ENCODE measurements around the gene THAP4.

Gene THAP4

DNA sequence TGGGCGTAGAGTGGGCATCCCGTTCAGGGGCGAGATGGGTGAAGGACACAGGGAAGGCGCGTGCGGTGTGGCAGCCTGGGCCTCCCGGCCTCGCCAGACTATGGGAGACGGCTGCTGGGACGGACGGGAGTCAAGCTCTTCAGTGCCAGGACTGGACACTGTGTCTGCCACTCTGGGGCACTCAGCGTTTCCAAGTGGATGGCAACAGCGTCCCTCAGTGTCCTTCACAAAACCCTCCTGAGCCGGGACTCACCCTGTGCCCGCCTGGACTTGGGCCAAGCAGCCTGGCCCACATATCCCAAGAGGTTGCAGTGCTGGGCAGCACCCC is 94.7 kb downstream of the THAP4 start:
- FAIRE-seq = no peak

DNA sequence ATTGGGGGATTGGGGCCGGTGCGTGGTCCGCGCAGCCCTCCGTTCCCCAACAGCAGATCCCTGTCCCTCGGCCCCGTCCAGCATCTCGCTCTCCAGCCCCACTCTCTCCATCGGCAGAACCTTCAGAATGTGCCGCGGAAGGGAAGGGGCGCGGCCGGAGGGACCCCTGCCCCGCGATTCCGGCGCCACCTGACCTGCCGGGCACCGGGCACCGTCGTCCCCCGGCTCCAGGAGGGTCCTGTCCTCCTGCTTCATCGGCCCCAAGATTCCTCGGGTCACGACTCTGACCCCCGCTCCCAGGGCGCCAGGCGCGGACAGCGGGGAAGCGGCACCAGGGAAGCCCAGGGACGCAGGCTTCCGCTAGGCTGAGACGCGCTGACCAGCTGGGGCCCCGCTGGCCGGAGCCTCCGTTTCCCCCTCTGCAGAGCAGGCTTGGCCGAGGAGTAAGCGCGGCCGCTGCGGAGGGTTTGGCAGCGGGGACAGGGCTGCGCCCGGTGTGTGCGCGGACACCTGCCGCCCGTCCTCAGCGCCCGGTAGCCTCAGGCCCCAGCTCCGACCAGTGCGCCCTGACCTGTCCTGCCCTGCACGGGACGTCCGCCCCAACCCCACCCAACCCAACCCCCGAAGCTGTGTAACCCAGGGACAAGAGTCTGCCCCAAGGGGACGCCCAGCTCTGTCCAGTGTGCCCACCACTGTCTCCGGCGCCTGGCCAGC is 95.2 kb downstream of the THAP4 start:
- FAIRE-seq = no peak

DNA sequence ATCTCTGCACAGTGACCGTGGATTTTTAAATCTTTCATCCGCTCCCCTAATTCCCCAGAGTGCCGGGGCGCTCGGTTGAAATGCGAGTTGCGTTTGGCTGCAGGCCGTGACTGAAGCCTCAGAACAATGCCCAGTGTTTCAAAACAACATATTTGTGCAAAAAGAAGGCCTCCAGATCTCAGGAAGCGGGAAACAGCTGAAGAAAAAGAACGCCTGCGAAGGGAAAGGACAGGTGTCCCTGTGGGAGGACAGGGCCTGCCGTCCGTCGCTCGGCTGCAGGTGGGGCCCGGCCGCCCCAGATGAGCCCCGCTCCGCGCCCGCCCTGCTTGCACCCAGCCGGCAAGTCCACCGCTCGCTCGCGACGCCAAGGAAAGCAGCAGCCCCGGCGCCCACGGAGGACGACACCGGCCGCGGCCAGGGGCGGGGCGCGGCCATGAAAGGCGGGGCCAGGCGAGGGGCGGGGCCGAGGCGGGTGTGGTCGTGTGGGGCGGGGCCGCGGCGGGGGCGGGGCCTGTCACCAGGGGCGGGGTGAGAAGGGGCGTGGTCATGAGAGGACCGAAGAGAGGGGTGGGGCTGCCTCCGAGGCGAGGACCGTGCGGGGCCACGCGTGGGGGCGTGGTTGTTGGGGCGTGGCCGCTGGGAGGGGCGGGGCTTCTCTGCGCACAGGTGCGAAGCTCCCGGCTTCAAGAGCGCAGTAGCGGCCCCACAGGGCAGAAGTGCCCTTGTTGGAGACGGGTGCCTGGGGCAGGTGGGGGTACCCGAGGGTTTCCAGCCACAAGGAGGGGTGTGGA is 96.0 kb downstream of the THAP4 start:
- no peak for FAIRE-seq

DNA sequence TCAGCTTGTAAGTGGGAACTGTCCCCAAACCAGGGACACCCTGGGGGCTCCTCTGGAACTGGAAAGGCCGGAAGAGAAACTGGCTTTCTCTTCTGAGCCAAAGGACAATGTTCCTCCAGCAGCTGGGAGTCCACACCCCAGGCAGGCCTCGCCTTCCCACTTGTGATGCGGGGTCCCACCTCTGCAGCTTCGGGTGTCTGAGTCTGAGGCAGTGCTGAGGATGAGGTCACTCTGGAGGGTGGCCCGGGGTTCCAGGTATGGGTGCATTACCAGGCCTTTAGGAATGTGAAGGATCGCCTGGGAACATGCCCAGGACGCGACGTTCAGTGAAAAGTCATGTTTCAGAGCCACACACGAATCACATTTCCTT is 96.6 kb downstream of the THAP4 start:
- FAIRE-seq = no peak

DNA sequence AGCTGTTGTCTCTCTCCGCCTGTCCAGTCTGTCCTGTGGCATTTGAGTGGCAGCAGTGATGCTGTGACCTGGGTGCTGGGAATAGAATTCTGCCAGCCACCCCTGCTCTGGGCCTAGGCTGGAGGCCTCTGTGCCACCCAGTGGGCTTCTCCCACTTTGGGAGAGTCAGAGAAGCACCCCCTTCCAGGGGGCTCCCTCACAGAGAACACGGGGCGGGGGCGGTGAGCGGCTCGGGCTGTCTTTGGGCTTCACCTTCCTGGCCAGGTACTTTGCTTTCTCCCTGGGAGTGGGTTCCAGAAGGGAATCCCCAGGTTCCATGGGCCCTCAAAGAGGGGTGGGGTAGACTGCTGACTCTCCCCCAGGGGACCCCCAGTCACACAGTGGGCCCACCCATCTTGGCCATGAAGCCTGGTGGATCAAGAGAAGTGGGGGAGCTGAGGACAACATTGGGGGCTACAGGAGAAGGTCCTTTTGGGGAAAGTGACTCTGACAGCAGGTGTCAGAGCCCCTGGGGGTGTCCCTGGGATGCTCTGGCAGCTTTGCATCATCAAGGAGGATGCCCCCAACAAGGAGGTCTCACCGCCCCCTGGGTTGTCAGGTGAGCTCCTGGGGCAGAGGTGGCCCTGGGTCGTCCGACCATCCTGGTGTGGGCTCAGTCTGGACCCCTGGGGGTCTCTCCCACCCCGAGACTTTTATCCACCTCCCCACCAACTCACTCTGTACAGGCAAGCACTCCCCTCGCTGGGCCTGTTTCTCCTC is 97.2 kb downstream of the THAP4 start:
- FAIRE-seq = no peak

DNA sequence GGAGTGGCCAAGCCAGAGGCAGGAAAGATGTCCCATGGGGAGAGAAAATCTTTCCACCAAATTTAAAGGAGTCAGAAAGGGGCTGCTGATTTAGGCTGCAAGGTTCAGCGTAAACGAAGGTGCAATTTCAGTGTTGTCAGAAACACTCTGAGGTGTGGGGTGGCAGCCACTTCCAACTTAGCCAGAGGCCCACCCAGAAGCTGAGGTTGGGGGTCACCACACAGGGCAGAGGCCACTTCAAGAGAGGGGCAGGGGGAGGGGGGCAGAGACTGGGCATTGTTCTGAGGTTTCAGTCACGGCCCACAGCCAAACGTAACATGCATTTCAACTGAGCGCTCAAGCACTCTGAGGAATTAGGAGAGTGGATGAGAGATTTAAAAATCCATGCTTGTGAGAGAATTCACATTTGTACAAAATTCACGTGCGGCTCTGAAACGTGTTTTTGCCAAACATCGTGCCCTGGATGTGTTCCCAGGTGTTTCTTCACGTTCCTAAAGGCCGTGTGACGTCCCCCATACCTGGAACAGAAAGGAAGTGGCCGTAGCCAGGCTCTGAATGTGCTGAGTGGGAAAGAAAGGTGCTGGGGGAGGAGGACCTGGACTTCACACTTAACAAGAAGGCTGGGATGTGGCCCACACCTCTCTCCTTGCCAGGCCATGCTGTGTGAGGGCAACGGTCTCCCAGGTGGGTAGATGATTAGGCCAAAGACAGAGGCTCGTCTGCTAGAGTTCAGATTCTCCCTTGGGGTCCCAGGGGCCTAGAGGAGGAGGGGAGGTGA is 97.9 kb downstream of the THAP4 start:
- FAIRE-seq = no peak

DNA sequence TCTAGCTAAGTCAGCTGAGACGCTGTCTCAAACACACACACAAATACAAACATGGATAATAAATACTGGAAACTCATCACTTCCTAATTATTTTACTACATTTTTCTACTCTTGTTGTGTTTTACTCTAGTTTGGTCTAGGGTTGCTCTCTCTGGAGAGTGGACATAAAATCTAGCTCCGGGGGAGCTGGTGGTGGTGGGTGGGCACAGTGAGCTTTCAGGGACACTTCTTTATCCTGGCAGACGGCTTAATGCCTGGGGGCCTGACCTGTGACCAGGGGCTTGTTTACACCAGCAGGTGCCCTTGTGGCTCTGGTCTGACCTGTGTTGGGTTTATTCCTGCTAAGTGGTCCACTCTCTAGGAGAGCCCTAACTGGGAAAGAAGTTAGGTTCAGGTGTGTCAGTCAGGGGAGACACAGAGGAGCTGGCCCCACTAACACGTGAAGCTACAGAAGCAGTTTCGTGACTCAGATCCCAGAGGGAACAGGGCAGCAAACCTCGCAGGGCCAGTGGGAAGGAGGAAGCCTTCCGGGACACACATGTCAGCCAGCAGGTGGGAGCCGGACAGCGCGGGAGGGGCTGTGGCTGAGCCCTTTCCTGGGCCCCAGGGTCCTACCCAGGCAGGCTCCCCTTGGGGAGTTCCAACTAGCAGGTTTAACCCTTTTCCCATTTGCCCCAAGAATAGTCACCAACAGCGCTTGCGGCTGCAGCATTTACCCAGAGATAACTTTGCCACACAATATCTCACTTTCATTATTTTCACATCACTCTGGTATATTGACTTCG is 100.9 kb downstream of the THAP4 start:
- no peak for FAIRE-seq

DNA sequence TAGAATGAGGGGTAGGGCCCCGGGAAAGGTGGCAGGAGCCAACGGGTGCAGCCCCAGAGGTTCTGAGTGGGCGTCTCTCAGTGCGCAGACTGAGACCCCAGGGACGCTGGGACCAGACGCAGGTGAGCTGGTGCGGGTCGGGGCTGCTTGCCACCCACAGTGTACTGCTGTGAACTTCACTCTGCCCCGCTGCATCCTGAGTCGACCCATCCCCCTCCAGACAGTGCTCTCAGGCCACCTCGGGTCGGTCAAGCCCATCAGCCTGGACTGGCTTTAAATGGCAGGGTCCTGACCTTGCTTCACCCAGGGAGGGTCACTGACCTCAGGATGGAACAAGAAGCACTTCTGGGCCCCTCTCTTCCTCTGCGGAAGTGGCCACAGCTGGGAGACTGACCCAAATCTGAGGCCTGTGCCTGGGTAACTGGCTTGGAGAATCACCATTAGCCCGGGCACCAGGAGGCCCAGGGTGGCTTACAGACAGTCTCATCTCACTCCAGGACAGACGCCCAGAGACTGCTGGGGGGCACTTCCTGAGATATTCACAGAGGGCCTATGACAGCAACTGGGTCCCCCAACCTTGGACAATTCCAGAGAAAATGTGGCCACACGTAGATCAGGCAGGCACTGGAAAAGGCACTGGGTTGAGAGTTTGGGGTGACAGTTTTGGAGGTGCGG is 102.1 kb downstream of the THAP4 start:
- FAIRE-seq = no peak
